HepG2 (cell line): ENCODE results near the gene SBNO2. TPM values are rescaled to one million over a fixed set of nuclear protein-coding genes. Genes with fewer than 3 reads are reported as not detected.

ENCODE experiments used
- E2F2 ChIP-seq: sonication (generic); formaldehyde crosslinking; IDR thresholded peaks from 2 replicates; pipeline ENCODE4 v1.4.0; 2020; ENCODE audit warnings: missing genetic modification reagents, borderline replicate concordance
- HMGXB3 ChIP-seq: sonication (generic); formaldehyde crosslinking; IDR thresholded peaks from 2 replicates; pipeline ENCODE4 v1.4.0; 2020; ENCODE audit warnings: missing genetic modification reagents, borderline replicate concordance
- NFAT5 ChIP-seq: sonication (generic); formaldehyde crosslinking; IDR thresholded peaks from 2 replicates; pipeline ENCODE4 v1.4.0; 2020; ENCODE audit warnings: missing genetic modification reagents
- TRAFD1 ChIP-seq: sonication (generic); formaldehyde crosslinking; IDR thresholded peaks from 2 replicates; pipeline ENCODE4 v1.5.1; 2020; ENCODE audit warnings: missing genetic modification reagents, mild to moderate bottlenecking, borderline replicate concordance
- ZNF530 ChIP-seq: sonication (generic); formaldehyde crosslinking; IDR thresholded peaks from 2 replicates; pipeline ENCODE4 v1.5.0; 2020; ENCODE audit warnings: low read depth, mild to moderate bottlenecking, missing genetic modification reagents
- ZNF660 ChIP-seq: sonication (generic); formaldehyde crosslinking; IDR thresholded peaks from 2 replicates; pipeline ENCODE4 v1.5.1; 2020; ENCODE audit warnings: mild to moderate bottlenecking, low read depth, missing genetic modification reagents, borderline replicate concordance
- ZNF704 ChIP-seq: sonication (generic); formaldehyde crosslinking; IDR thresholded peaks from 2 replicates; pipeline ENCODE4 v1.8.1; 2023; ENCODE audit warnings: mild to moderate bottlenecking, inconsistent platforms, moderate library complexity, missing genetic modification reagents, borderline replicate concordance
- polyA plus RNA-seq, 8 experiments: library from polyadenylated mRNA; depleted of rRNA in 3 of 8; stranded (reverse) in 7 of 8; unstranded in 1 of 8; fragments of >200 nt; fragmentation: Illumina TruSeq in 4 of 8; extraction: Trizol in 4 of 8; gene quantifications; 2 replicates each; pipeline versions ENCODE4 v1.2.1 to v1.2.3, GENCODE V29; 2011 to 2016; ENCODE audit warnings: low read depth in 4 of 8, missing spikeins in 1 of 8, mixed read lengths in 1 of 8; ENCODE audit not compliant: insufficient read depth in 1 of 8
- total RNA-seq, 5 experiments: library from RNA; depleted of rRNA; stranded (reverse); fragments of >200 nt; fragmentation: Illumina TruSeq; extraction: Trizol; gene quantifications; 2 replicates each; pipeline ENCODE4 v1.2.3, GENCODE V29; 2016; ENCODE audit warnings: low read depth in 1 of 5

SBNO2 gene
- total and polyA plus RNA-seq, 2 of the 13 experiments (the other 11 are each of a cell fraction or from before 2014, with no cell fraction given): 8.6 to 10.4 TPM

- TF ChIP-seq E2F2 (CRISPR knock-in tag) (no peak), HMGXB3 (CRISPR knock-in tag) (no peak), ZNF660 (CRISPR knock-in tag) (no peak), ZNF704 (no peak), ZNF530 (CRISPR knock-in tag) (no peak), NFAT5 (no peak), TRAFD1 (CRISPR knock-in tag) (no peak)
Observed at GRCh38 chr19:1205114-1206099, 31.3 kb upstream of the SBNO2 start, which contains the start of gene STK11 (continued).
